ENCODE data around the gene SIRPB2.
"Not testable (repeated sequence)": the region's sequence is repeated elsewhere in the genome, so short reads cannot be mapped to it uniquely, and the experiment has no call there.

Gene SIRPB2

DNA sequence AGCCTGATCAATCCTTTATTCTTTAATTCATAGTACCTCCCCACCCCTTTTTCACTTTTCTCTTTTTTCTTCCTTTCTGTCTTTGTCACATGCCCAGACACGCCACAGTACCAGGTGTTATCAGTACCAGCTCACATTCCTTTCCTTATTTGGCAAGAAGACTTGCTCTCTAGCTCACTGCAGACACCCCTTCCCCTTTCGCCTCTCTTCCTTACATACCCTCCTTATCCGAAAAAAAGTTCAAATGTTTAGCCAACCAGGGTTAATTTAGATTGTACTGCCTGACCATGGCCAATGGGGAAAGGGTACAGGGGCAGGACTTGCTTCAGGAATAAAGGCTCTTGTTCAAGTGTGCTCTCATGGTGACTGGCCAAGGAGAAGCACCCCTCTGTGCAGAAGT is 9.3 kb upstream of the SIRPB2 start:
- H3K36me3 ChIP-seq (ENCODE audit: control insufficient read depth in 2 of 2, insufficient read depth in 2 of 2, low read length in 2 of 2), result no peaks in the 10 kb centered on the region
- H3K9me3 ChIP-seq (ENCODE audit: control insufficient read depth in 2 of 2, low read length in 2 of 2), result no peaks in the 10 kb centered on the region
- no peaks in the 10 kb centered on the region for H3K27me3 ChIP-seq (ENCODE audit: control insufficient read depth in 1 of 2, insufficient read depth in 2 of 2, low read length in 2 of 2)
- no peak overlapping the region for H3K27ac ChIP-seq (ENCODE audit: low read length)
- no peaks in the 10 kb centered on the region for H3K4me1 ChIP-seq (ENCODE audit: control insufficient read depth, insufficient read depth, low read length)
- H3K4me3 ChIP-seq (ENCODE audit: low read length in 2 of 2), result no peak overlapping the region
- no peak overlapping the region for H3K9ac ChIP-seq (ENCODE audit: low read length in 2 of 2)

DNA sequence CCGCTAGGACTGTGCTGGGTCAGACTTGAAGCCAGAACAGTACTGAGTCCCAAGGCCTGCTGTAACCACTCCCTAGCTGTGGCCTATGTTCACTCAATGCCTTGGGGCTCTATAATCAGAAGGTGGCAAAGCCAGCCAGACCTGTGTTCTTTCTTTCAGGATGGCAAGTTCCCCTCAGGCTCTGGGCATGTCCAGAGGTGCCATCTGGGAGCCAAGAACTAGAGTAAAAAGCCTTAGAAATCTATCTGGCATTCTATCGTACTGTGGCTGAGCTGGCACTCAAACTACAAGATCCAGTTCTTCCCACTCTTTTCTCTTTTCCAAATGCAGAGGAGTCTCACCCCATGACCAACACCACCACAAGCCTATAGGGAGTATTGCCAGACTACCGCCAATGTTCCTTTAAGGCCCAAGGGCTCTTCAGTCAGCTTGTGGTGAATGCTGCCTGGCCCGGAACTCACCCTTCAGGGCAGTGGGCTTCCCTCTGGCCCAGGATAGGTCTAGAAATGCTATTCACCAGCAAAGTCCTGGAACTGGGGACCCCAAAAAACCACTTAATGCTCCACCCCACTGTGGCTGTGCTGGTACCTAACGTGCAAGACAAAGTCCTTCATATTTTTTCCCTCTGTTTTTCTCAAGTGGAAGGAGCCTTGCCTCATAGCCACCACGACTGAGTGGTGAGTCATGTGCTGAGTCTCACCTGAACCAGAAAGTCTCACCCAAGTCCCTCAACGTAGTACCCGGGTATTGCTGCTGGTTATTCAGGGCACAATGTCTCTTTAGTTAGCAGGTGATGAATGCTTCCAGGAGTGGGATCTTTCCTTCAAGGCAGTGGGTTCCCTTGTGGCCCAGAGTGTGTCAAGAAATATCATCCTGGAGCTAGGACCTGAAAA is 8.6 kb upstream of the SIRPB2 start:
- no peak overlapping the region for H3K4me3 ChIP-seq (ENCODE audit: low read length in 2 of 2)
- no peak overlapping the region for H3K27ac ChIP-seq (ENCODE audit: low read length)
- H3K9ac ChIP-seq (ENCODE audit: low read length in 2 of 2), result no peak overlapping the region
- no peaks in the 10 kb centered on the region for H3K4me1 ChIP-seq (ENCODE audit: control insufficient read depth, insufficient read depth, low read length)
- H3K9me3 ChIP-seq (ENCODE audit: control insufficient read depth in 2 of 2, low read length in 2 of 2), result no peaks in the 10 kb centered on the region
- no peaks in the 10 kb centered on the region for H3K27me3 ChIP-seq (ENCODE audit: control insufficient read depth in 1 of 2, insufficient read depth in 2 of 2, low read length in 2 of 2)
- no peaks in the 10 kb centered on the region for H3K36me3 ChIP-seq (ENCODE audit: control insufficient read depth in 2 of 2, insufficient read depth in 2 of 2, low read length in 2 of 2)

DNA sequence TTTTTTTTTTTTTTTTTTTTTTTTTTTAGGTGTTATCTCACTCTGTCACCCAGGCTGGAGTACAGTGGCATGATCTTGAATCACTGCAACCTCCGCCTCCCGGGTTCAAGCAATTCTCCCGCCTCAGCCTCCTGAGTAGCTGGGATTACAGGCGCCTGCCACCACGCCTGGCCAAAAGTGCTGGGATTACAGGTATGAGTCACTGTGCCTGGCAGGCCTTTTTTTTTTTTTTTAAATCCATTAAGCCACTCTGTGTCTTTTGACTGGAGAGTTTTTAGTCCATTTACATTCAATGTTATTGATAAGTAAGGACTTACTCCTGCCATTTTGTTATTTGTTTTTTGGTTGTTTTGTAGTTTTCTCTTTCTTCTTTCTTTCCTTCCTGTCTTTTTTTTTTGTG is 6.2 kb upstream of the SIRPB2 start:
- H3K4me1 ChIP-seq (ENCODE audit: control insufficient read depth, insufficient read depth, low read length); H3K27ac ChIP-seq (ENCODE audit: low read length); H3K9ac ChIP-seq (ENCODE audit: low read length in 2 of 2); H3K9me3 ChIP-seq (ENCODE audit: control insufficient read depth in 2 of 2, low read length in 2 of 2); H3K36me3 ChIP-seq (ENCODE audit: control insufficient read depth in 2 of 2, insufficient read depth in 2 of 2, low read length in 2 of 2); H3K4me3 ChIP-seq (ENCODE audit: low read length in 2 of 2); H3K27me3 ChIP-seq (ENCODE audit: control insufficient read depth in 1 of 2, insufficient read depth in 2 of 2, low read length in 2 of 2): not testable (repeated sequence)

DNA sequence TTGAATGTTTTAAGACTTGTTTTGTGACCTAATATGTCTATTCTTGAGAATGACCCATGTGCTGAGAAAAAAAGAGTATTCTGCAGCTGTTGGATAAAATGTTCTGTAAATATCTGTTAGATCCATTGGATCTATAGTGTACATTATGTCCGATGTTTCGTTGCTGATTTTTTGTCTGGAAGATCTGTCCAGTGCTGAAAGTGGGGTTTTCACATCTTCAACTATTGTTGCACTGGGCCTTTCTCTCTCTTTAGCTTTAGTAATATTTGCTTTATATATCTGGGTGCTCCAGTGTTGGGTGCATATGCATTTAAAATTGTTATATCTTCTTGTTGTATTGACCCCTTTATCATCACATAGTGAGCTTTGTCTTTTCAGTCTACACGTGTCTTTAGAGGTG is 5.7 kb upstream of the SIRPB2 start:
- no peaks in the 10 kb centered on the region for H3K27me3 ChIP-seq (ENCODE audit: control insufficient read depth in 1 of 2, insufficient read depth in 2 of 2, low read length in 2 of 2)
- H3K9ac ChIP-seq (ENCODE audit: low read length in 2 of 2), result no peak overlapping the region
- no peaks in the 10 kb centered on the region for H3K36me3 ChIP-seq (ENCODE audit: control insufficient read depth in 2 of 2, insufficient read depth in 2 of 2, low read length in 2 of 2)
- no peaks in the 10 kb centered on the region for H3K9me3 ChIP-seq (ENCODE audit: control insufficient read depth in 2 of 2, low read length in 2 of 2)
- no peak overlapping the region for H3K4me3 ChIP-seq (ENCODE audit: low read length in 2 of 2)
- no peak overlapping the region for H3K27ac ChIP-seq (ENCODE audit: low read length)
- H3K4me1 ChIP-seq (ENCODE audit: control insufficient read depth, insufficient read depth, low read length), result no peaks in the 10 kb centered on the region

DNA sequence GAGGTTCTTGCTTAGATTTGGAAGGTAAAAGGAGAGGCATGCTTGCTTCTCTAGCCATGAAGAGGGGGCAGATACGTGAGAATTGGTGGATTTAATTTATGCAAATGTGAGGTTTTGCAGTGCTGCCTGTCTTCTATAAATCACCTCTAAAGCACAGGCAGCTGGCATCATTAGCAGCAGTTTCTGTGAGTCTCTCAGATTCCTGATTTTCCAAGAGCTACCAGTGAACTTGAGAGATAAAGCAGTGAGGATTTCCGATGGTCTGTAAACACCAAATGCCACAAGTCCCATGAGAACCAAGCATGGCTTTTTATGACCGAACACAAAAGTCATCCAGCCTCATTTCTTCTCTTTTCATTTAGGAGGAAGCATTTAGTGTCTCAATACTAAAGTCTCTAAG is 3.2 kb upstream of the SIRPB2 start:
- Histone ChIP-seq H3K4me3 (ENCODE audit: low read length in 2 of 2) (no peak overlapping the region), H3K36me3 (ENCODE audit: control insufficient read depth in 2 of 2, insufficient read depth in 2 of 2, low read length in 2 of 2) (no peaks in the 10 kb centered on the region), H3K27ac (ENCODE audit: low read length) (no peak overlapping the region)

DNA sequence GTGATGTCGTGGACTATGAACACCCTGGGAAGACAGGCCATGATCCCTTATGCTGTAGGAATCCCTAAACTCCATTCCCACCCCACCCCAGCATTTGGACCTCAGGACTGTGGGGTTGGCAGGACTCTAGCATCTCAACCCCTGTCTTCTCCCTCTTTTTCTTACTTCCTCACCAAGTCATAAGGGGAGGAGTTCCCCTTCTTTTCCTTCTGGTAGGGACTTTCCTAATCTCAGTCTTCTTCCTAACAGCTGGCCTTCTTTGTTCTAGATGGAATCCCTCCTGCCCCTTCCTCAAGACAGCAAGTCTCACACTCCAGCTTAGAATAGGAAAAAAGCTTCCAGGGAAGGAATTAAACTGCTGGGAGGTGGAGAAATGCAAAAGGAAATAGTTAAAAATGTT is 2.3 kb upstream of the SIRPB2 start:
- no peak overlapping the region for H3K9ac ChIP-seq (ENCODE audit: low read length in 2 of 2)
- no peak overlapping the region for H3K27ac ChIP-seq (ENCODE audit: low read length)
- H3K4me1 ChIP-seq (ENCODE audit: control insufficient read depth, insufficient read depth, low read length), result no peaks in the 10 kb centered on the region
- no peaks in the 10 kb centered on the region for H3K36me3 ChIP-seq (ENCODE audit: control insufficient read depth in 2 of 2, insufficient read depth in 2 of 2, low read length in 2 of 2)
- no peaks in the 10 kb centered on the region for H3K9me3 ChIP-seq (ENCODE audit: control insufficient read depth in 2 of 2, low read length in 2 of 2)
- no peak overlapping the region for H3K4me3 ChIP-seq (ENCODE audit: low read length in 2 of 2)
- H3K27me3 ChIP-seq (ENCODE audit: control insufficient read depth in 1 of 2, insufficient read depth in 2 of 2, low read length in 2 of 2), result peaks cover 0 to 2% of the 10 kb centered on the region in 2 donors

More for the DNA sequence above, 3.2 kb upstream of the SIRPB2 start:
- Histone ChIP-seq H3K9ac (ENCODE audit: low read length in 2 of 2) (no peak overlapping the region), H3K9me3 (ENCODE audit: control insufficient read depth in 2 of 2, low read length in 2 of 2) (no peaks in the 10 kb centered on the region), H3K4me1 (ENCODE audit: control insufficient read depth, insufficient read depth, low read length) (no peaks in the 10 kb centered on the region), H3K27me3 (ENCODE audit: control insufficient read depth in 1 of 2, insufficient read depth in 2 of 2, low read length in 2 of 2) (peaks cover 0 to 2% of the 10 kb centered on the region in 2 donors)

DNA sequence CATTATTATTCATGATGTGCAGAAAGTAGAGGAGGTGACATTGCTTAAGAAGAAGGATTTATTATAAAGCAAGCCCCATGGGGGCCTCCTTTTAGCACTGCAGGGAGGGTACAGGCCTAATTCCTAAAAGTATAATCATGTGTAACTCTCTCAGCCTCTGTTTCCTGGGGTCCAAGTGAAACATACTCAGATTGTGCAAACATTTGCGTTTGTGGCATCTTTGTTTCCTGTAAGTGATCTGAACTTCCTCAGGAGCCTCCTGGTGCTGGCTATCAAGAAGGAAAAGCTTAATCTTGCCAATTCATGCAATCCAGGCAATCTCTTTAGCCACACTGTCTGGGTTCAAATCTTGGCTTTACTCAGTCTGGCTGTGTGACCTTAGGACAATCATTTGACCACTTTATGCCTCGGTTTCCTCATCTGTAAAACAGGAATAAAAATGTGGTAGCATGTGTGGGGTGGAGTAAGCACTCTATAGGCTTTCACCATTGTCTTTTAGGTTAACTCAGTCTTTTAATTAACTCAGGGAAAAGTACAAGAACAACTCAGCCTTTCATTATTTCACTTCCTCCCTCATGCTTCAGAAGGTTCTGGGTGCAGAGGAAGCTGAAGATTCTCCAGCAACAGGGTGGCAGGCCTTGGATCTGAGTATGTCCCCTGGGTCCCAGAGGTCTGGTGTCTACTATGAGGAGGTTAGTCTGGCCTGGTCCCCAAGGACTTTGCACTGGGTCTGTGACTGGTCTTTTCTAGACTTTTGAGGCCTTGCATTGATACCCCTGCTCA is 831 bp upstream of the SIRPB2 start:
- peaks cover 0 to 2% of the 10 kb centered on the region in 2 donors for H3K27me3 ChIP-seq (ENCODE audit: control insufficient read depth in 1 of 2, insufficient read depth in 2 of 2, low read length in 2 of 2)
- H3K27ac ChIP-seq (ENCODE audit: low read length), result no peak overlapping the region
- H3K4me1 ChIP-seq (ENCODE audit: control insufficient read depth, insufficient read depth, low read length), result no peaks in the 10 kb centered on the region
- H3K9ac ChIP-seq (ENCODE audit: low read length in 2 of 2), result no peak overlapping the region
- H3K36me3 ChIP-seq (ENCODE audit: control insufficient read depth in 2 of 2, insufficient read depth in 2 of 2, low read length in 2 of 2), result no peaks in the 10 kb centered on the region
- H3K4me3 ChIP-seq (ENCODE audit: low read length in 2 of 2), result no peak overlapping the region
- H3K9me3 ChIP-seq (ENCODE audit: control insufficient read depth in 2 of 2, low read length in 2 of 2), result no peaks in the 10 kb centered on the region

DNA sequence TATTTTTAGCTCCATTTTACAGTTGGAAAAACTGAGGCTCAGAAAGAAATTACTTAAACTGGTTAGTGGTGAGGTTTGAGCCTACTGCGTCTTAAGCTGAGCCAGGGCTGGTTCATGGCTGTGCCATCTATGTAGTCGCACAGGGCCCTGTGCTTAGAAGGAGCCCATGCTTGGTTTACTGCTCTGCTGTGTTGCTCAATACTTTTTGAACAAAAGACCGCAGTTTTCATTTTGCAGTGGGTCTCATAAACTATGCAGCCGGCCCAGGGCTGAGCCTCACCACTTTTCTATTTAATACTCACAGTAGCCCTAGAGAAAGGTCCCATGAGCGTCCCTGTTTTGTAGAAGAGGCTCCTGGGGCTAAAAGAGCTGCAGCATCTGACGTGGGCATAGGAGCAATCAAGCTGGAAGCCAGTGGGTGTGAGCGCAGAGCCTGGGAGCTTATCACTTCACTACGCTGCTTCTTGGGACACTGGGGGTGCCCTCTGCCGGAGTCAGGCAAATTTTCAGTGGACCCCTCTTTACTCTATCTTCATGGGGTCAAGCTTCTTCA is 501 bp downstream of the SIRPB2 start:
- Histone ChIP-seq H3K27ac (ENCODE audit: low read length) (no peak overlapping the region), H3K9ac (ENCODE audit: low read length in 2 of 2) (no peak overlapping the region), H3K9me3 (ENCODE audit: control insufficient read depth in 2 of 2, low read length in 2 of 2) (no peaks in the 10 kb centered on the region), H3K4me1 (ENCODE audit: control insufficient read depth, insufficient read depth, low read length) (no peaks in the 10 kb centered on the region), H3K27me3 (ENCODE audit: control insufficient read depth in 1 of 2, insufficient read depth in 2 of 2, low read length in 2 of 2) (peaks cover 0 to 2% of the 10 kb centered on the region in 2 donors), H3K36me3 (ENCODE audit: control insufficient read depth in 2 of 2, insufficient read depth in 2 of 2, low read length in 2 of 2) (no peaks in the 10 kb centered on the region), H3K4me3 (ENCODE audit: low read length in 2 of 2) (no peak overlapping the region)

DNA sequence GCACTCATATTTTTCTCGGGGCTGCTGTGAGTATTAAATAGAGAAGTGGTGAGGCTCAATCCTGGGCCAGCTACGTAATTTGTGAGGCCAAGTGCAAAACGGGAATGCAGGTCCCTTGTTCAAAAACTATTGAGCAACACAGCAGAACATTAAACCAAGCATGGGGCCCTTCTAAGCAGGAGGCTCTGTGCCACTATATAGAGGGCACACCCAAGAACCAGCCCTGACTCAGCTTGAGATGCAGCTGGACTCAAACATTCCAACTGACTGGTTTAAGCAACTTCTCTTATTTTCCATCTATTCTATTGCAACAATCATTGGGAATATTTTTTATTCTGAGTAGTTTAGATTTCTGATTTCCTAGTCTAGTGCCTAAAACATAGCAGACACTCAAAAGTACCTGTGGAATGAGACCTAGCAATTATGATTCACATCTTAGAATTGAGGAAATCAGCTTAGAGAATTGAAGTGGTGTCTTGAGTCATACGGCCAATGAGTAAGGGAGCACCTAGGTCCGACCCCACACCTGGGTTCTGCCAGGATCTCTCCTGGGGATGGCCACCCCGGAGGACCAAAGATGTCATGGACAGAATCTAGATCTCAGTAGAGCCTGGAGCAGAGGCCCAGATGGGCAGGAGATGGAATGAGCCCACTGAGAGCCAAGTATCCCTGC is 1.3 kb downstream of the SIRPB2 start:
- H3K4me1 ChIP-seq (ENCODE audit: control insufficient read depth, insufficient read depth, low read length), result no peaks in the 10 kb centered on the region
- H3K4me3 ChIP-seq (ENCODE audit: low read length in 2 of 2), result no peak overlapping the region

DNA sequence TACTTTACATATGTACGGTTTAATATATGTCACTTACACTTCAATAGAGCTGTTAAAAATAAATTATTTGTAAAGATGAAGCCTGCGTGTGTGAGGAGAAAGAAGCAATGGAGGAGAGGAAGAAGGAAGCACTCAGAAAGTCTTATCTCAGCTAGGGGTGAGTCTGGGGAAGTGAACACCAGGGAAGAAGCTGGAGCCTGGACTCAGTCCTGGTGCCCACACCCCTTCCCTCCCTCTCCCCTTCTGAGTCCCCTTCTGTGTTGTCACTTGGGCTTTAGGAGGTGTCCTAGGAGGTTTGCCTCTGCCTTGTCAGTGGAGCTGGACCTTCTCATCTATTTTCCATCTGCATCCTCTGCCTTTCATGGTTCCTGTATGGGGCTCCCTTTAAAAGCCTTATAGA is 1.9 kb downstream of the SIRPB2 start:
- no peak overlapping the region for H3K27ac ChIP-seq (ENCODE audit: low read length)
- no peak overlapping the region for H3K4me3 ChIP-seq (ENCODE audit: low read length in 2 of 2)

More for the DNA sequence above, 1.3 kb downstream of the SIRPB2 start:
- Histone ChIP-seq H3K36me3 (ENCODE audit: control insufficient read depth in 2 of 2, insufficient read depth in 2 of 2, low read length in 2 of 2) (no peaks in the 10 kb centered on the region), H3K9me3 (ENCODE audit: control insufficient read depth in 2 of 2, low read length in 2 of 2) (no peaks in the 10 kb centered on the region), H3K27me3 (ENCODE audit: control insufficient read depth in 1 of 2, insufficient read depth in 2 of 2, low read length in 2 of 2) (peaks cover 0 to 2% of the 10 kb centered on the region in 2 donors), H3K9ac (ENCODE audit: low read length in 2 of 2) (no peak overlapping the region), H3K27ac (ENCODE audit: low read length) (no peak overlapping the region)

More for the DNA sequence above, 1.9 kb downstream of the SIRPB2 start:
- no peak overlapping the region for H3K9ac ChIP-seq (ENCODE audit: low read length in 2 of 2)
- H3K4me1 ChIP-seq (ENCODE audit: control insufficient read depth, insufficient read depth, low read length), result no peaks in the 10 kb centered on the region
- no peaks in the 10 kb centered on the region for H3K9me3 ChIP-seq (ENCODE audit: control insufficient read depth in 2 of 2, low read length in 2 of 2)
- no peaks in the 10 kb centered on the region for H3K36me3 ChIP-seq (ENCODE audit: control insufficient read depth in 2 of 2, insufficient read depth in 2 of 2, low read length in 2 of 2)
- peaks cover 0 to 2% of the 10 kb centered on the region in 2 donors for H3K27me3 ChIP-seq (ENCODE audit: control insufficient read depth in 1 of 2, insufficient read depth in 2 of 2, low read length in 2 of 2)

Data from stomach smooth muscle (tissue), 2 donors.